IMR-90 (cell line): ENCODE measurements around the gene C22orf42.
"Not testable (repeated sequence)": the region's sequence is repeated elsewhere in the genome, so short reads cannot be mapped to it uniquely, and the experiment has no call there.

ENCODE experiments used
- CTCF ChIP-seq: conservative IDR thresholded peaks from 2 replicates; pipeline ENCODE4 v1.5.1; 2012; ENCODE audit warnings: mild to moderate bottlenecking, low read depth, low read length, improper control_type of control experiment
- POLR2A ChIP-seq: IDR thresholded peaks from 2 replicates; pipeline ENCODE4 v1.6.1; 2012; ENCODE audit warnings: mild to moderate bottlenecking, low read depth, low read length
- RAD21 ChIP-seq: IDR thresholded peaks from 2 replicates; pipeline ENCODE4 v1.6.1; 2012; ENCODE audit warnings: low read length, improper control_type of control experiment
- RFX5 ChIP-seq: IDR thresholded peaks from 2 replicates; pipeline ENCODE4 v1.8.0; 2012; ENCODE audit warnings: low read depth, mild to moderate bottlenecking, low read length, moderate library complexity
- SMC3 ChIP-seq: fragments of 150-350 bp; IDR thresholded peaks from 2 replicates; pipeline ENCODE4 v1.6.1; 2016; ENCODE audit warnings: low read depth, mild to moderate bottlenecking, antibody characterized with exemption, low read length, moderate library complexity
- TF ChIP-seq, protein P1 (sequence below): fragments of 150-350 bp; IDR thresholded peaks from 2 replicates; pipeline ENCODE4 v1.6.1; 2017; ENCODE audit warnings: mild to moderate bottlenecking, antibody characterized with exemption, low read length, low read depth

- not testable (repeated sequence) for TF ChIP-seq RFX5, CTCF, POLR2A, SMC3, RAD21
- TF ChIP-seq, protein P1, sequence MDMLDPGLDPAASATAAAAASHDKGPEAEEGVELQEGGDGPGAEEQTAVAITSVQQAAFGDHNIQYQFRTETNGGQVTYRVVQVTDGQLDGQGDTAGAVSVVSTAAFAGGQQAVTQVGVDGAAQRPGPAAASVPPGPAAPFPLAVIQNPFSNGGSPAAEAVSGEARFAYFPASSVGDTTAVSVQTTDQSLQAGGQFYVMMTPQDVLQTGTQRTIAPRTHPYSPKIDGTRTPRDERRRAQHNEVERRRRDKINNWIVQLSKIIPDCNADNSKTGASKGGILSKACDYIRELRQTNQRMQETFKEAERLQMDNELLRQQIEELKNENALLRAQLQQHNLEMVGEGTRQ: not testable (repeated sequence)
These were observed 1.3 kb upstream of the C22orf42 start for GRCh38 chr22:32160411-32160810.
